ENCODE results near the gene SMU1.

DNA sequence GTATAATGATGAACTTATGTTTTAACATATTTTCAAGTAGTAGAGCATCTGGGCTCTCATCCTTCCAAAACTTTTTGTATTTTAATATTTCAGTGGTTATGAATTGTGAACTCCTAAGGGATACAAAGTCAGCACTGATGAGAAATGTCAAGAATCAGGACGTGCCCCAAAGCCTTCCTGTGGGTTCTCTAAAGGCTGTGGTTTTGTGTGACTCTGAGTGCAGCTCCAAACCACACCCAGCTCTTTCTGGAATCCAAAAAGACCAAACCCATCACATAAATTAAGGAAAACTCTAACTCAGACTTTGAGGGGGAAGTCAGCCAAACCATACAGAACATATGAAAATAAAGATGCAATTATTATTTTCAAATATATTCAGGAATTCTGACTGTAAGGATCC, 40.8 kb upstream of the SMU1 start:
- TF ChIP-seq, protein P1, sequence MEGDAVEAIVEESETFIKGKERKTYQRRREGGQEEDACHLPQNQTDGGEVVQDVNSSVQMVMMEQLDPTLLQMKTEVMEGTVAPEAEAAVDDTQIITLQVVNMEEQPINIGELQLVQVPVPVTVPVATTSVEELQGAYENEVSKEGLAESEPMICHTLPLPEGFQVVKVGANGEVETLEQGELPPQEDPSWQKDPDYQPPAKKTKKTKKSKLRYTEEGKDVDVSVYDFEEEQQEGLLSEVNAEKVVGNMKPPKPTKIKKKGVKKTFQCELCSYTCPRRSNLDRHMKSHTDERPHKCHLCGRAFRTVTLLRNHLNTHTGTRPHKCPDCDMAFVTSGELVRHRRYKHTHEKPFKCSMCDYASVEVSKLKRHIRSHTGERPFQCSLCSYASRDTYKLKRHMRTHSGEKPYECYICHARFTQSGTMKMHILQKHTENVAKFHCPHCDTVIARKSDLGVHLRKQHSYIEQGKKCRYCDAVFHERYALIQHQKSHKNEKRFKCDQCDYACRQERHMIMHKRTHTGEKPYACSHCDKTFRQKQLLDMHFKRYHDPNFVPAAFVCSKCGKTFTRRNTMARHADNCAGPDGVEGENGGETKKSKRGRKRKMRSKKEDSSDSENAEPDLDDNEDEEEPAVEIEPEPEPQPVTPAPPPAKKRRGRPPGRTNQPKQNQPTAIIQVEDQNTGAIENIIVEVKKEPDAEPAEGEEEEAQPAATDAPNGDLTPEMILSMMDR (IDR thresholded peaks at IDR 0.05; ENCODE audit: insufficient read depth, low read length, poor library complexity, severe bottlenecking) = no peak
- TF ChIP-seq EZH2phosphoT487 (conservative IDR thresholded peaks at IDR 0.05; ENCODE audit: low read length) = no peak

All from SU-DHL-6 (cell line).